ENCODE data around the gene MMP13.

DNA sequence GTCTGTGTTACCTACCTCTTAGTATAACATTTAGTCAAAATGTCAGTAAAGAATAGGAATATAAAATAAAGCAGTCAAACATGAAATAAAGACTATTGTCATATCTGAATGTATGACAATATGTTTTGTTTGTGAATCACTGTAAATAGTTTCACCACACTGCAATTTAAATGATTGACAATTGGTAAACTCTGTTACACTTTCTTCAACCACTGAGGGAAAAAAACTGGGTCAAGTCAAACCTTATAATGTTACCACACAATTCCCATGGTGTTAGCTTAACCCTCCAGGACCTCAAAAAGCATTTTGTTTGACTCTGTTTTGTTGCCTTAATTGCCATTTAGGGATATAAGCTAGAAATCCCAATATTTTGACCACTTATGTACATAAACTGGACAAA lies 10.5 kb upstream of the MMP13 start:
- TF ChIP-seq EZH2 (IDR thresholded peaks at IDR 0.05; ENCODE audit: borderline replicate concordance, insufficient read depth, low read depth, low read length, poor library complexity, severe bottlenecking) (no peak), CTCF (IDR thresholded peaks at IDR 0.05) (no peak)

Data from B cell (primary cell).